A549 (cell line): ENCODE data around the gene ZNHIT2. TPM values are rescaled to one million over a fixed set of nuclear protein-coding genes. Genes with fewer than 3 reads are reported as not detected.

Source experiments
- ATAC-seq, 2 experiments: fragments of 200-7000 bp in 1 of 2; fragments of >200 bp in 1 of 2; cut with Nextera tagmentation in 1 of 2; cut with Tn5 transposase in 1 of 2; 3 replicates each; pipeline versions ENCODE4 v1.8.0 to v1.9.1; 2018 to 2020; ENCODE audit warnings: mild to moderate bottlenecking in 1 of 2, moderate library complexity in 1 of 2
- CTCF ChIA-PET: fragments of 300-600 bp; sonication (Branson Sonifier 250); formaldehyde crosslinking; extraction: SDS; loops from one replicate; lab custom pipeline; 2021; ENCODE audit warnings: antibody characterized with exemption, inconsistent platforms; lab: Yijun Ruan, JAX
- POLR2A ChIA-PET: fragments of 350-600 bp; formaldehyde crosslinking; extraction: SDS; loops from one replicate; lab custom pipeline; 2021; ENCODE audit warnings: antibody characterized with exemption, inconsistent platforms; lab: Yijun Ruan, JAX
- DNase-seq, 2 experiments: peaks; one replicate each; pipeline versions ENCODE4 v3.0.0 to v3.0.0-alpha.2; 2011 to 2016; ENCODE audit warnings: low read depth in 1 of 2, low spot score in 1 of 2
- FAIRE-seq: peaks from 2 replicates; lab custom pipeline; 2011; peaks lifted over from hg19 to GRCh38; lab: Jason Lieb, UNC
- H3K27ac ChIP-seq, 2 experiments: fragments of >200 bp; sonication (Bioruptor Twin); formaldehyde crosslinking; 3 replicates each; pipeline ENCODE4 v1.5.1; 2016 to 2017
- H3K4me1 ChIP-seq: fragments of >200 bp; sonication (Bioruptor Twin); formaldehyde crosslinking; 3 replicates; pipeline ENCODE4 v1.6.1; 2016
- H3K4me2 ChIP-seq: fragments of >200 bp; sonication (Bioruptor Twin); formaldehyde crosslinking; 3 replicates; pipeline ENCODE4 v1.6.1; 2016
- H3K4me3 ChIP-seq: fragments of >200 bp; sonication (Bioruptor Twin); formaldehyde crosslinking; 3 replicates; pipeline ENCODE4 v1.5.1; 2016
- H3K9me3 ChIP-seq: fragments of >200 bp; sonication (Bioruptor Twin); formaldehyde crosslinking; 3 replicates; pipeline ENCODE4 v1.6.1; 2016
- ATOH8 ChIP-seq: fragments of 250-450 bp; sonication (Bioruptor Pico); IDR thresholded peaks from 2 replicates; pipeline ENCODE4 v1.5.0; 2020; ENCODE audit warnings: low read depth, mild to moderate bottlenecking, moderate library complexity
- BCL3 ChIP-seq: fragments of >200 bp; sonication (Bioruptor Twin); formaldehyde crosslinking; IDR thresholded peaks from 3 replicates; pipeline ENCODE4 v1.6.1; 2016
- CBX8 ChIP-seq: fragments of 200-600 bp; sonication (generic); IDR thresholded peaks from 2 replicates; pipeline ENCODE4 v1.6.1; 2016
- CEBPB ChIP-seq, 2 experiments: fragments of >200 bp in 1 of 2; sonication (Bioruptor Twin) in 1 of 2; formaldehyde crosslinking in 1 of 2; IDR thresholded peaks; 2 replicates each; pipeline ENCODE4 v1.6.1; 2012 to 2016
- EHF ChIP-seq: fragments of 250-450 bp; sonication (Bioruptor Pico); IDR thresholded peaks from 2 replicates; pipeline ENCODE4 v1.5.0; 2020; ENCODE audit warnings: mild to moderate bottlenecking
- GATA3 ChIP-seq: IDR thresholded peaks from 2 replicates; pipeline ENCODE4 v1.6.1; 2012; ENCODE audit warnings: borderline replicate concordance
- HDAC2 ChIP-seq: fragments of 200-600 bp; sonication (generic); IDR thresholded peaks from 2 replicates; pipeline ENCODE4 v1.6.1; 2016
- HEYL ChIP-seq: fragments of 250-450 bp; sonication (Bioruptor Pico); IDR thresholded peaks from 2 replicates; pipeline ENCODE4 v1.8.0; 2021; ENCODE audit warnings: mild to moderate bottlenecking, moderate library complexity
- HMGXB4 ChIP-seq: fragments of 250-450 bp; sonication (Bioruptor Pico); IDR thresholded peaks from 2 replicates; pipeline ENCODE4 v1.5.0; 2021; ENCODE audit warnings: mild to moderate bottlenecking, moderate library complexity, borderline replicate concordance
- HOXB13 ChIP-seq: fragments of 250-450 bp; sonication (Bioruptor Pico); IDR thresholded peaks from 2 replicates; pipeline ENCODE4 v1.5.0; 2020; ENCODE audit warnings: low read depth, mild to moderate bottlenecking, moderate library complexity
- KDM1A ChIP-seq: fragments of 200-600 bp; sonication (generic); IDR thresholded peaks from 2 replicates; pipeline ENCODE4 v1.6.1; 2016; ENCODE audit warnings: low read depth, mild to moderate bottlenecking
- KDM5A ChIP-seq: fragments of 200-600 bp; sonication (generic); IDR thresholded peaks from 2 replicates; pipeline ENCODE4 v1.6.1; 2016; ENCODE audit warnings: antibody characterized with exemption, mild to moderate bottlenecking
- MAX ChIP-seq: IDR thresholded peaks from 2 replicates; pipeline ENCODE4 v1.6.1; 2012
- MAZ ChIP-seq: fragments of 150-350 bp; IDR thresholded peaks from 2 replicates; pipeline ENCODE4 v1.6.1; 2014; ENCODE audit warnings: antibody characterized with exemption, low read depth, low read length, borderline replicate concordance
- MYC ChIP-seq: IDR thresholded peaks from 2 replicates; pipeline ENCODE4 v1.6.1; 2012; ENCODE audit warnings: mild to moderate bottlenecking, inconsistent platforms, low read length, improper control_type of control experiment, borderline replicate concordance
- NFE2L2 ChIP-seq: fragments of 150-350 bp; conservative IDR thresholded peaks from 2 replicates; pipeline ENCODE4 v1.6.1; 2014; ENCODE audit warnings: low read length
- NPAS2 ChIP-seq: fragments of 250-450 bp; sonication (Bioruptor Pico); IDR thresholded peaks from 2 replicates; pipeline ENCODE4 v1.8.0; 2022; ENCODE audit warnings: mild to moderate bottlenecking, moderate library complexity, borderline replicate concordance
- NR3C1 ChIP-seq: fragments of >200 bp; sonication (Bioruptor Twin); formaldehyde crosslinking; IDR thresholded peaks from 3 replicates; pipeline ENCODE4 v1.6.1; 2017
- PBX3 ChIP-seq: IDR thresholded peaks from 2 replicates; pipeline ENCODE4 v1.6.1; 2012
- POLR2AphosphoS2 ChIP-seq: conservative IDR thresholded peaks from 2 replicates; pipeline ENCODE4 v1.6.1; 2012; ENCODE audit warnings: low read length, improper control_type of control experiment, inconsistent platforms
- SREBF2 ChIP-seq: fragments of 450-650 bp; IDR thresholded peaks from 2 replicates; pipeline ENCODE4 v1.6.1; 2014; ENCODE audit warnings: mild to moderate bottlenecking, moderate library complexity
- USF2 ChIP-seq: fragments of 450-650 bp; IDR thresholded peaks from 2 replicates; pipeline ENCODE4 v1.6.1; 2014; ENCODE audit warnings: antibody characterized with exemption
- ZC3H11A ChIP-seq: fragments of 450-650 bp; IDR thresholded peaks from 2 replicates; pipeline ENCODE4 v1.6.1; 2014; ENCODE audit warnings: antibody characterized with exemption, mild to moderate bottlenecking
- WGBS: methylation state at CpG from one replicate; pipeline ENCODE4 v1.1.6; 2017; ENCODE audit errors: missing lambda C conversion rate; 5-methylcytosine and 5-hydroxymethylcytosine counted together
- polyA plus RNA-seq, 4 experiments: library from polyadenylated mRNA; depleted of rRNA in 3 of 4; stranded (reverse); fragments of >200 nt; fragmentation: RNase III in 1 of 4; extraction: RNeasy Plus Mini Kit Qiagen cat#74134 plus additional on column Dnase treatment in 1 of 4; gene quantifications; 2 replicates in 3 of 4; 3 replicates in 1 of 4; pipeline ENCODE4 v1.2.3, GENCODE V29; 2011 to 2017

Gene ZNHIT2
- polyA plus RNA-seq, 2 of the 4 experiments (the other 2 are of a cell fraction) = 5.5 to 13.5 TPM

GRCh38 chr11:65147352-65148075 is 30.0 kb upstream of the ZNHIT2 start:
- no peak overlapping the region for H3K4me3 ChIP-seq
- peaks cover 19% of the 10 kb centered on the region for H3K4me1 ChIP-seq
- peaks cover 8% of the 10 kb centered on the region for H3K9me3 ChIP-seq
- FAIRE-seq = no peak
- ChIA-PET POLR2A (interaction anchor here (2.4 kb wide), 1 partner anchor 12 kb away, joined by 7 read pairs; no protein-coding TSS in a partner anchor), CTCF (interaction anchor here (0.6 to 3.2 kb wide), 8 partner anchors 11 to 205 kb away, joined by 3 to 19 read pairs (median 3); partner anchors contain the start of genes CAPN1 and ZNHIT2)
- no peak overlapping the region for H3K27ac ChIP-seq
- TF ChIP-seq ZC3H11A = peak; percentile 90
- no peak for TF ChIP-seq KDM1A
- no peak for TF ChIP-seq MAX
- no peak for TF ChIP-seq HMGXB4 (CRISPR knock-in tag)
- 49% methylated on average over 2 of the region's 2 CpGs for WGBS
- H3K4me2 ChIP-seq = no peak overlapping the region
- no peak for DNase-seq
- ATAC-seq = no peak

GRCh38 chr11:65141896-65142494 is 24.5 kb upstream of the ZNHIT2 start:
- TF ChIP-seq ATOH8 (no peak), HEYL (CRISPR knock-in tag) (no peak), MAZ (no peak), CBX8 (no peak), NR3C1 (no peak), NPAS2 (CRISPR knock-in tag) (no peak), HDAC2 (no peak), NFE2L2 (no peak), GATA3 (no peak), MYC (no peak), PBX3 (no peak)
- Histone ChIP-seq H3K4me1 (no peaks in the 10 kb centered on the region), H3K4me2 (no peak overlapping the region), H3K4me3 (no peak overlapping the region), H3K9me3 (no peaks in the 10 kb centered on the region), H3K27ac (no peak overlapping the region)
- DNase-seq = no peak
- FAIRE-seq = no peak
- CTCF ChIA-PET = no interaction called here
- POLR2A ChIA-PET = no interaction called here
- 62% methylated on average over 7 of the region's 7 CpGs for WGBS
- no peak for ATAC-seq

- Histone ChIP-seq H3K4me1 (peaks cover 15% of the 10 kb centered on the region), H3K27ac (no peak overlapping the region), H3K9me3 (no peaks in the 10 kb centered on the region), H3K4me2 (no peak overlapping the region), H3K4me3 (no peak overlapping the region)
- no peak for DNase-seq
- CTCF ChIA-PET = interaction anchor here (0.9 to 3.5 kb wide), 10 partner anchors 9 to 138 kb away, joined by 3 to 19 read pairs (median 4); partner anchors contain the start of genes CAPN1 and ZNHIT2
- 86% methylated on average over 15 of the region's 15 CpGs for WGBS
- no peak for ATAC-seq
- POLR2A ChIA-PET = interaction anchor here (1.2 kb wide), 1 partner anchor 138 kb away, joined by 5 read pairs; no protein-coding TSS in a partner anchor
- FAIRE-seq = no peak
- TF ChIP-seq USF2 (no peak), CEBPB (IDR thresholded peaks at IDR 0.05) (no peak), HOXB13 (no peak), KDM5A (no peak), BCL3 (no peak), EHF (CRISPR knock-in tag) (no peak), POLR2AphosphoS2 (no peak), MAZ (no peak), SREBF2 (no peak)
Observed at GRCh38 chr11:65136515-65137096, 19.1 kb upstream of the ZNHIT2 start.
